Glutamatergic neuron (in vitro differentiated cells): Measurements from ENCODE around the gene GSAP. TPM values are rescaled to one million over a fixed set of nuclear protein-coding genes. Genes with fewer than 3 reads are reported as not detected.

ENCODE experiments used
- DNase-seq: peaks from one replicate; pipeline ENCODE4 v3.0.0; 2022
- H3K27ac Mint-ChIP-seq: one replicate; pipeline ENCODE4 v1.8.0; 2020; ENCODE audit warnings: mild to moderate bottlenecking, mixed read lengths, inconsistent platforms; ENCODE audit not compliant: unreplicated experiment
- H3K27me3 Mint-ChIP-seq: one replicate; pipeline ENCODE4 v1.8.0; 2020; ENCODE audit warnings: mild to moderate bottlenecking, moderate library complexity, mixed read lengths, inconsistent platforms; ENCODE audit not compliant: unreplicated experiment
- H3K36me3 Mint-ChIP-seq: one replicate; pipeline ENCODE4 v1.8.0; 2020; ENCODE audit warnings: mild to moderate bottlenecking, mixed read lengths, inconsistent platforms; ENCODE audit not compliant: unreplicated experiment
- H3K4me1 Mint-ChIP-seq: one replicate; pipeline ENCODE4 v1.8.0; 2020; ENCODE audit warnings: mild to moderate bottlenecking, low read depth, mixed read lengths, inconsistent platforms; ENCODE audit not compliant: unreplicated experiment
- H3K4me3 Mint-ChIP-seq: one replicate; pipeline ENCODE4 v1.8.0; 2020; ENCODE audit warnings: mild to moderate bottlenecking, mixed read lengths, inconsistent platforms; ENCODE audit not compliant: unreplicated experiment
- H3K9me3 Mint-ChIP-seq: one replicate; pipeline ENCODE4 v1.8.0; 2020; ENCODE audit warnings: mild to moderate bottlenecking, moderate library complexity, mixed read lengths, inconsistent platforms; ENCODE audit not compliant: unreplicated experiment
- total RNA-seq: library from RNA; stranded (reverse); fragmentation: NEBNext Ultra II Directional; extraction: Animal tissue kit (Norgen Biotek cat#: 25700); gene quantifications from one replicate; pipeline ENCODE4 v1.2.1, GENCODE V29; 2021; ENCODE audit not compliant: unreplicated experiment
- TF ChIP-seq, protein P1 (sequence below): fragments of 200-600 bp; sonication (generic); IDR thresholded peaks from one replicate; pipeline ENCODE4 v1.5.0; 2021; ENCODE audit not compliant: partially characterized antibody, unreplicated experiment

GSAP gene
- total RNA-seq, 1 donor from 2014 or later, result 0.76 TPM

DNA sequence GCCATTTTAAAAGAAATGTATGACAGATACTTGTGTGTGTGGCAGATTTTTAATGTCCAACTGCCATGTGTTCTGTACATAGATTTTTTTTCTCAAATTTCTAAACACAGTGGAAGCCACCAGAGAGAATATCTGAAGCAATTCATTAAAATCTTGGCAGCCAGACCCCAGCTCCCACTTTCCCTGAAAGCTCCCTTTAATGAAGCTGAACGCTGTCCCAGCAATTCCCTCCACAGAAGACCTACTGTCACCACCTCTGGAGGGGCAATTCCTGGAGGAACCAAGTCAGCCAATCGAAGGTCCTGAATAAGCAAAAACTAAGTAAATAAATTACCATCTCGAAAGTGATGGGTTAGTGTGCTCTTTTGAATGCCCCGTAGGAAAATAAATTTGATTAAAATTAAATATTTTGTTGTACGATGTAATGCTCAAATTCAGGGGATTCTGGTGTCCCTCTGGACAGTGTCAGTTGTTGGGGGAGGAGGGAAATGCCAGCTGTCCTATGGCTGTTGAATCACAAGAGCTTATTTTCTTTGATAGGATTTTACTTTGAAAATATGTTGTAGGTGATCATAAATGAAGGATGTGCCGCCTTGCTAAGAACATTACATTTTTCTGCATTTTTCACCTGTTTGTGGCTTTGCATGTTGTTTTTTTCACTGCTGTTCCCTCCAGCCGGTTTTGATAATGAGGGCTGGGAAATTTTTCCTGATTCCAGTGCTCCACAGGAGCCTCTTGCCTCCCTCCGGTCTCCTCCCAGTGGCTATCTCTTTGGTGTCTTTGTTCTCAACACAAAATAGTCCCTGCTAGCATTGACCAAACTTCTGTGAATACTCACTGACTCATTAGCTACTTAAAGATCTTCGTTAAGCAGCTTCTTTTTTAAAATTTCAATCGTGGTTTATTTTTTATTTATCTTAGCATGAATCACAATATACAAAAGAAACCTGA lies 9.2 kb upstream of the GSAP start:
- no peak for DNase-seq
- H3K36me3 Mint-ChIP-seq, result no peaks in the 10 kb centered on the region
- H3K27ac Mint-ChIP-seq, result peak overlapping the region; percentile 79
- no peaks in the 10 kb centered on the region for H3K27me3 Mint-ChIP-seq
- no peaks in the 10 kb centered on the region for H3K9me3 Mint-ChIP-seq
- peaks cover 17% of the 10 kb centered on the region for H3K4me1 Mint-ChIP-seq
- peak overlapping the region; percentile 70 for H3K4me3 Mint-ChIP-seq
- TF ChIP-seq, protein P1, sequence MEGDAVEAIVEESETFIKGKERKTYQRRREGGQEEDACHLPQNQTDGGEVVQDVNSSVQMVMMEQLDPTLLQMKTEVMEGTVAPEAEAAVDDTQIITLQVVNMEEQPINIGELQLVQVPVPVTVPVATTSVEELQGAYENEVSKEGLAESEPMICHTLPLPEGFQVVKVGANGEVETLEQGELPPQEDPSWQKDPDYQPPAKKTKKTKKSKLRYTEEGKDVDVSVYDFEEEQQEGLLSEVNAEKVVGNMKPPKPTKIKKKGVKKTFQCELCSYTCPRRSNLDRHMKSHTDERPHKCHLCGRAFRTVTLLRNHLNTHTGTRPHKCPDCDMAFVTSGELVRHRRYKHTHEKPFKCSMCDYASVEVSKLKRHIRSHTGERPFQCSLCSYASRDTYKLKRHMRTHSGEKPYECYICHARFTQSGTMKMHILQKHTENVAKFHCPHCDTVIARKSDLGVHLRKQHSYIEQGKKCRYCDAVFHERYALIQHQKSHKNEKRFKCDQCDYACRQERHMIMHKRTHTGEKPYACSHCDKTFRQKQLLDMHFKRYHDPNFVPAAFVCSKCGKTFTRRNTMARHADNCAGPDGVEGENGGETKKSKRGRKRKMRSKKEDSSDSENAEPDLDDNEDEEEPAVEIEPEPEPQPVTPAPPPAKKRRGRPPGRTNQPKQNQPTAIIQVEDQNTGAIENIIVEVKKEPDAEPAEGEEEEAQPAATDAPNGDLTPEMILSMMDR, result no peak

DNA sequence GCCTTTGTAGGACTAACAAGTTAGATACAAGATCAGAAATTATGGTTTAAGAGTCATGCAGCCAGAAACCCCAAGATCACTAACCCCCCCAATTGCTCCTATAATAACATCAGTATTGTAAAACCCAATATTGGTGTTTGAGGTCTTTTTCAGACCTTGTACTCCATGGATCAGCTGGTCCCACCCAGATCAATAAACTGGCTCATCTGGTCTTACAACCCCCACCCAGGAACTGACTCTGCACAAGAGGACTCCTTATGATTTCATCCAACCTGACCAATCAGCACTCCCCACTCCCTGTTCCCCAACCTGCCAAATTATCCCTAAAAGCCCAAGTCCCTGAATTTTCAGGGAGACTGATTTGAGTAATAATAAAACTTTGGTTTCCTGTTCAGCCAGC lies 6.4 kb upstream of the GSAP start:
- H3K9me3 Mint-ChIP-seq, result no peaks in the 10 kb centered on the region
- no peak for DNase-seq
- TF ChIP-seq, protein P1, result no peak

DNA sequence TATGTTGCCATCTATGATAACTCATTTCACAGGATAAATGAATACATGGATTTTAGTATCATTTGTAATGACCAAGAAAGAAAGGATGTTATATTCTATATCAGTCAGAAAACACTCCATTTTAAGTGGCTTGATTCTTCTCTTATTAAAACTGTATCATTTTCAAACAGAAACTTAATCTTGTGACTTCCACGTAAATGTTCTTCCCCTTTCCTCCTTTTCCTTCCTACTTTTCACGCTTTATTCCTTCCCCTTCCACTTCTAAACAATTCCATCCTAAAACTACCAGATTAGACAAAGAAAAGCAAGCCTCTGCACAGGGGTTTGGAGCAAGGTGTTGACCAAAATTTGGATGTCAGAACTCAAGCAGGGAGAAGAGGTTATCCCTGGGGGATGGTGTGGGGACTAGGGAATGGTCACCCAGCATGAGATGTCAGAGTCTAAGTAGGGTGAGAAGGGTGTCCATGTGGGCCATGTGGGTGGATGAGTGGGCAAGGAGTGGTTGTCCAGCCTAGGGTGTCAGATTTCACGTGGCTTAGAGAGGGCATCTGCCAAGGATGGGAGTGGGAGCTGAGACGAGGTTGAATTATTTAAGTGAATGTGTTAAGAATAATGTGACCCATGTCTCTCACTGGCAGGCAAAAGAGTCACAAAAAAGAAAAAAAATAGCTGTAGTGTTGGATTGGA lies 5.0 kb upstream of the GSAP start:
- H3K4me3 Mint-ChIP-seq, result no peak overlapping the region
- no peaks in the 10 kb centered on the region for H3K36me3 Mint-ChIP-seq
- no peak for DNase-seq
- TF ChIP-seq, protein P1, result no peak
- H3K4me1 Mint-ChIP-seq, result peaks cover 11% of the 10 kb centered on the region
- no peak overlapping the region for H3K27ac Mint-ChIP-seq
- H3K9me3 Mint-ChIP-seq, result no peaks in the 10 kb centered on the region
- H3K27me3 Mint-ChIP-seq, result peaks cover 2% of the 10 kb centered on the region

More for the DNA sequence above, 6.4 kb upstream of the GSAP start:
- H3K4me1 Mint-ChIP-seq, result peaks cover 15% of the 10 kb centered on the region
- H3K27me3 Mint-ChIP-seq, result no peaks in the 10 kb centered on the region
- no peak overlapping the region for H3K27ac Mint-ChIP-seq
- no peaks in the 10 kb centered on the region for H3K36me3 Mint-ChIP-seq
- no peak overlapping the region for H3K4me3 Mint-ChIP-seq

DNA sequence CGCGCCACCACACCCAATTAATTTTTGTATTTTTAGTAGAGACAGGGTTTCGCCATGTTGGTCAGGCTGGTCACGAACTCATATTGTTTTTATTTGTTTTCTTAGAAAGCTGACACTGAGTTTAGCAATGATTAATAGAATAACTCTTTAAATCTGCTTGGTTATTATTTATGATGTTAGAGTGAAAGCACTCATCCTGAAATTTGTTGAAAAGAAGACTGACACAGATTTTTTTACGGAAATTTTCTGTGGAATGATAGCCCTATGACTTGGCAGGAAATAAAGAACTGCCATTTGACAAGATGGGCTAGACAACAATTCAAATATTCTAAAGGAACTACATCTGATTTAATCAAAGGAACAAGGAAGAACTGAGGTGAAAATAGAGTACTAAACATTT lies 4.3 kb upstream of the GSAP start:
- Mint-ChIP-seq H3K9me3 (no peaks in the 10 kb centered on the region), H3K27me3 (peaks cover 2% of the 10 kb centered on the region), H3K4me3 (no peak overlapping the region), H3K4me1 (peaks cover 5% of the 10 kb centered on the region), H3K36me3 (no peaks in the 10 kb centered on the region), H3K27ac (no peak overlapping the region)
- TF ChIP-seq, protein P1, result no peak
- no peak for DNase-seq
